Heart left ventricle (tissue), 16 donors: ENCODE data around the gene DCD. TPM values are rescaled to one million over a fixed set of nuclear protein-coding genes. Genes with fewer than 3 reads are reported as not detected.
"Not testable (repeated sequence)": the region's sequence is repeated elsewhere in the genome, so short reads cannot be mapped to it uniquely, and the experiment has no call there.

Experiments used
- ATAC-seq, 4 donors: fragments of 200-7000 bp; cut with Tn5 transposase; one replicate each; pipeline ENCODE4 v1.9.1; 2020 to 2022; ENCODE audit warnings: moderate library complexity in 4 of 4, mild to moderate bottlenecking in 3 of 4, moderate number of reproducible peaks in 1 of 4
- DNase-seq, 5 donors: peaks; one replicate each; pipeline ENCODE4 v3.0.0-alpha.2; 2020
- H3K27ac ChIP-seq, 12 donors: fragments of 200-600 bp; sonication (generic) in 4 of 12; one replicate each; pipeline versions ENCODE4 v1.5.0 to v1.8.0; 2016 to 2022; ENCODE audit warnings: mild to moderate bottlenecking in 2 of 12
- H3K27me3 ChIP-seq, 9 donors: fragments of 200-600 bp; sonication (generic) in 2 of 9; one replicate each; pipeline versions ENCODE4 v1.5.1 to v1.8.0; 2016 to 2022; ENCODE audit warnings: mild to moderate bottlenecking in 3 of 9
- H3K36me3 ChIP-seq, 9 donors: fragments of 200-600 bp; sonication (generic) in 2 of 9; one replicate each; pipeline versions ENCODE4 v1.5.0 to v1.8.0; 2018 to 2022; ENCODE audit warnings: mild to moderate bottlenecking in 2 of 9
- H3K4me1 ChIP-seq, 12 donors: fragments of 200-600 bp; sonication (generic) in 4 of 12; one replicate each; pipeline versions ENCODE4 v1.5.0 to v1.8.0; 2016 to 2022; ENCODE audit warnings: mild to moderate bottlenecking in 3 of 12
- H3K4me3 ChIP-seq, 12 donors: fragments of 200-600 bp; sonication (generic) in 4 of 12; one replicate each; pipeline versions ENCODE4 v1.5.0 to v1.8.0; 2017 to 2022; ENCODE audit warnings: mild to moderate bottlenecking in 9 of 12, moderate library complexity in 4 of 12
- H3K9me3 ChIP-seq, 12 donors: fragments of 200-600 bp; sonication (generic) in 4 of 12; one replicate each; pipeline versions ENCODE4 v1.5.0 to v1.8.0; 2016 to 2022; ENCODE audit warnings: mild to moderate bottlenecking in 1 of 12
- POLR2A ChIP-seq, 2 donors: fragments of 450-650 bp; IDR thresholded peaks; one replicate each; pipeline ENCODE4 v1.6.1; 2017; ENCODE audit warnings: antibody characterized with exemption in 2 of 2, mild to moderate bottlenecking in 2 of 2, moderate library complexity in 2 of 2
- WGBS, 4 donors: extraction: QIAGEN DNeasy Blood & Tissue Kit in 2 of 4; methylation state at CpG; one replicate each; pipeline versions ENCODE4 v1.1.5 to v1.1.7; 2013 to 2018; 5-methylcytosine and 5-hydroxymethylcytosine counted together
- intact Hi-C, 10 donors: fragments of 100-400 bp; cut with DNase I; formaldehyde crosslinking; loops; one replicate each; pipeline versions ENCODE4 v1.11.1 to v1.14.2; 2022
- polyA plus RNA-seq, 2 donors: library from polyadenylated mRNA; stranded (reverse); fragments of 200-250 nt; gene quantifications; one replicate each; pipeline ENCODE4 v1.2.3, GENCODE V29; 2013
- total RNA-seq, 9 donors: library from RNA; depleted of rRNA in 2 of 9; stranded (reverse); fragments of >200 nt in 2 of 9; fragmentation: NEBNext Ultra II Directional in 3 of 9; extraction: Animal tissue kit (Norgen Biotek cat#: 25700) in 3 of 9; gene quantifications; one replicate each; pipeline versions ENCODE4 v1.1.0 to v1.2.4, GENCODE V29; 2016 to 2023
- TF ChIP-seq, protein P1 (sequence below), 12 donors: fragments of 200-600 bp; sonication (generic) in 4 of 12; IDR thresholded peaks; one replicate each; pipeline versions ENCODE4 v1.5.0 to v1.8.0; 2018 to 2022; ENCODE audit warnings: antibody characterized with exemption in 12 of 12, mild to moderate bottlenecking in 5 of 12
- donor health status: ischemic (EF 13 %, LVEDD 7.1; RV severe dilation, severe dysfunction).
- donor health status: healthy with polysubstance abuse.
- donor health status: DM: no; HTN: yes; CAD: no.
- donor health status: DM: no; HTN: no; CAD: no.
- donor health status: ischemic (EF 25% LVEDD 6.9; RV normal size, moderate dysfunction).
- donor health status: ischemic (EF 25% LVEDD 5.7; RV mildly dilated, moderate dysfunction).
- donor health status: healthy.
- donor health status: DM: yes; HTN: yes; CAD: no.
- donor health status: ischemic (EF 35%, LVEDD 5.7; RV mildly dilated, moderate dysfunction).
- donor health status: nonischemic (EF 11% LVEDD 7.7; RV severe dilation, severe dysfunction).
- donor health status: DM: yes; HTN: yes; CAD: no.
- donor health status: PGD.
- donor health status: ischemic (EF 29% LVEDD 5.4; RV normal size, mild dysfunction).
- donor health status: nonischemic (EF 23%, LVEDD 6.1; RV moderate dilation, normal function).

DCD gene
- total and polyA plus RNA-seq, 11 donors: not detected

DNA sequence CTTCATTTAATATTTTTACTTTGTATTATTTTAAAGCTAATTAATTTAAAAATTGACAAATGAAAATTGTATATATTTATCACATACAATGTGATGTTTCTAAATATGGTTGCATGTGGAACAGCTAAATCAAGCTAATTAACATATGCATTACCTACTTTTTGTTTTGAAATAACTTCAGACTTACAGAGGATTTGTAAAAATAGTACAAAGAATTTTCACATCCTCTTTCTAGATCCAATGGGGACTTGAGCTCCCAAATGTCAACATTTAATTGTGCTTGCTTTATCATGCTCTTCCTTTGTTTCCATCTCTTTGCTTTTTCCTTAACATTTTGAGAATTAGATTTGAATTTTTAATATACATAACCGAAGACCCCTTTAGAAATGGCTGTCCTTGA, 6.6 kb downstream of the DCD start:
- WGBS, 4 donors: 81 to 85% (median 81%) methylated on average over 1 of the region's 1 CpG
- TF ChIP-seq, protein P1, sequence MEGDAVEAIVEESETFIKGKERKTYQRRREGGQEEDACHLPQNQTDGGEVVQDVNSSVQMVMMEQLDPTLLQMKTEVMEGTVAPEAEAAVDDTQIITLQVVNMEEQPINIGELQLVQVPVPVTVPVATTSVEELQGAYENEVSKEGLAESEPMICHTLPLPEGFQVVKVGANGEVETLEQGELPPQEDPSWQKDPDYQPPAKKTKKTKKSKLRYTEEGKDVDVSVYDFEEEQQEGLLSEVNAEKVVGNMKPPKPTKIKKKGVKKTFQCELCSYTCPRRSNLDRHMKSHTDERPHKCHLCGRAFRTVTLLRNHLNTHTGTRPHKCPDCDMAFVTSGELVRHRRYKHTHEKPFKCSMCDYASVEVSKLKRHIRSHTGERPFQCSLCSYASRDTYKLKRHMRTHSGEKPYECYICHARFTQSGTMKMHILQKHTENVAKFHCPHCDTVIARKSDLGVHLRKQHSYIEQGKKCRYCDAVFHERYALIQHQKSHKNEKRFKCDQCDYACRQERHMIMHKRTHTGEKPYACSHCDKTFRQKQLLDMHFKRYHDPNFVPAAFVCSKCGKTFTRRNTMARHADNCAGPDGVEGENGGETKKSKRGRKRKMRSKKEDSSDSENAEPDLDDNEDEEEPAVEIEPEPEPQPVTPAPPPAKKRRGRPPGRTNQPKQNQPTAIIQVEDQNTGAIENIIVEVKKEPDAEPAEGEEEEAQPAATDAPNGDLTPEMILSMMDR (IDR thresholded peaks at IDR 0.05): no peak
- TF ChIP-seq POLR2A (IDR thresholded peaks at IDR 0.05): no peak
- no peaks in the 10 kb centered on the region for H3K9me3 ChIP-seq
- H3K4me1 ChIP-seq: no peaks in the 10 kb centered on the region
- H3K36me3 ChIP-seq: no peaks in the 10 kb centered on the region
- no peak overlapping the region for H3K27ac ChIP-seq
- DNase-seq: no peak
- H3K4me3 ChIP-seq: no peak overlapping the region
- H3K27me3 ChIP-seq: peaks cover 0 to 19% (median 3%) of the 10 kb centered on the region in 9 donors
- no peak for ATAC-seq
- intact Hi-C loops: no loop called here

DNA sequence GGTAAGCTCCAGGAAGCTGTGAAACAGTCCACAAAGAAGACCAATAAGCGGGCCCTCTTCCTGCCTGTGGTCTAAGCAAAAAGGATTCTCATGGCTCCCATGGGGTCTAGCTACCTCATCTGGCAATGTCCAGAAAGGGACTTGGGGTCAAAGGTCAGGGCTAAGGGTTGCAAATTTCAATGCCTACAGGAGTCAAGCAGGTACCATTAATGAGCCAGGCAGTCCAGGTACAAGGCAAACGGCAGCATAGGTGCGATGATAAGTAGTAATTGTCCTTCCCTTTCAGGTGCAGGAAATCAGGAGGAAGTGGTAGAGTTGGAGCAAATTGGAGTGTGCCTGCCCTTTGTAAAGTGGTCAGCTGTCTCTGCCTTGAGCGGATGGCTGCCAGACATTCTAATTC, 7.1 kb downstream of the DCD start:
- H3K4me1 ChIP-seq: no peaks in the 10 kb centered on the region

DNA sequence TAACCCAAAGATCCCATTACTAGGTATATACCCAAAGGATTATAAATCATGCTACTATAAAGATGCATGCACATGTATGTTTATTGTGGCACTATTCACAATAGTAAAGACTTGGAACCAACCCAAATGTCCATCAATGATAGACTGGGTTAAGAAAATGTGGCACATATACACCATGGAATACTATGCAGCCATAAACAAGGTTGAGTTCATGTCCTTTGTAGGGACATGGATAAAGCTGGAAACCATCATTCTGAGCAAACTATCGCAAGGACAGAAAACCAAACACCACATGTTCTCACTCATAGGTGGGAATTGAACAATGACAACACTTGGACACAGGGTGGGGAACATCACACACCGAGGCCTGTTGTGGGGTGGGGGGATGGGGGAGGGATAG, 9.1 kb downstream of the DCD start:
- DNase-seq, H3K4me1 ChIP-seq, H3K4me3 ChIP-seq, intact Hi-C loops, ATAC-seq, H3K27ac ChIP-seq, H3K9me3 ChIP-seq, H3K36me3 ChIP-seq: not testable (repeated sequence)
- peaks cover 0 to 11% (median 0%) of the 10 kb centered on the region in 9 donors for H3K27me3 ChIP-seq
- 88 to 96% (median 93%) methylated on average over 2 of the region's 2 CpGs for WGBS, 4 donors

More for the DNA sequence above, 7.1 kb downstream of the DCD start:
- intact Hi-C loops: no loop called here
- TF ChIP-seq, protein P1 (IDR thresholded peaks at IDR 0.05): no peak
- TF ChIP-seq POLR2A (IDR thresholded peaks at IDR 0.05): no peak
- H3K27ac ChIP-seq: no peak overlapping the region
- H3K9me3 ChIP-seq: no peaks in the 10 kb centered on the region
- H3K36me3 ChIP-seq: no peaks in the 10 kb centered on the region
- WGBS, 4 donors: 82 to 90% (median 83%) methylated on average over 4 of the region's 4 CpGs
- ATAC-seq (no peak), DNase-seq (no peak)
- H3K4me3 ChIP-seq: no peak overlapping the region
- peaks cover 0 to 19% (median 3%) of the 10 kb centered on the region in 9 donors for H3K27me3 ChIP-seq

DNA sequence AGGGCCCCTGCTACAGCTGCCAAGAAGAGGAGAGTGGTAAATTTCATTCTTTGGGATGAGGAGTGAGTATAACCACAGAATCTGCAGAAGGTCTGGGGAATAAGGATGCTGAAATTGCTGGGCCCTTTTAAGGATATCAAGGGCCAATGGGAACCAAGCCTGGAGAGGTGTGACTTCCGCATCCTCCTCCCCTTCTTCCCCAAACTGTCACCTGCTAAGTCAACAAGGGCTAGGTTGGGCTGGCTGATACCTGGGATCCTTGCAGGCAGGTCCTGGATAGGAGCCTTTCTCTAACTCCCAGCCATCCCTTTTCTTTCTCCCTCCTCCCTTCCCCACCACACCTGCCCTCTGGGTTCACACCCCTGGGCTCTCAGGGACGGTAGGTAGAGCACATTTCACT, 13.4 kb downstream of the DCD start, which contains the start of gene LACRT:
Gene LACRT, minus strand, starts transcription at position 101 of the 400 bp plus-strand sequence. Its CDS starts 54 bp downstream, at position 47.
- Histone ChIP-seq H3K4me1 (no peaks in the 10 kb centered on the region), H3K4me3 (no peak within 1 kb of the TSS), H3K36me3 (no peaks in the 10 kb centered on the region), H3K9me3 (no peaks in the 10 kb centered on the region), H3K27me3 (peaks cover 0 to 7% (median 0%) of the 10 kb centered on the region in 9 donors), H3K27ac (no peak within 1 kb of the TSS)
- TF ChIP-seq POLR2A (IDR thresholded peaks at IDR 0.05): no peak
- TF ChIP-seq, protein P1 (IDR thresholded peaks at IDR 0.05): no peak
- intact Hi-C loops: no loop called here
- no peak for DNase-seq
- ATAC-seq: no peak
- 66 to 82% (median 79%) methylated on average over 2 of the region's 2 CpGs for WGBS, 4 donors
